HG02884 (cell line): ENCODE data around the gene CLCN5.
A peak's percentile ranks its signal among the peaks of the same experiment; 100 is the strongest.
"Not testable (repeated sequence)": the region's sequence is repeated elsewhere in the genome, so short reads cannot be mapped to it uniquely, and the experiment has no call there.

Experiments
- ATAC-seq: cut with Tn5 transposase; IDR thresholded peaks from one replicate; pipeline ENCODE4 v1.9.1; 2021; ENCODE audit warnings: mild to moderate bottlenecking, moderate library complexity; ENCODE audit not compliant: unreplicated experiment

Gene CLCN5

GRCh38 chrX:49995107-49995731, 72.8 kb downstream of the CLCN5 start:
- ATAC-seq = no peak

GRCh38 chrX:49995795-49996455, 73.5 kb downstream of the CLCN5 start:
- no peak for ATAC-seq

GRCh38 chrX:49996474-49996873, 74.1 kb downstream of the CLCN5 start:
- no peak for ATAC-seq

- ATAC-seq = no peak
Observed at GRCh38 chrX:49999087-49999486, 76.7 kb downstream of the CLCN5 start.

GRCh38 chrX:50000937-50001542, 78.6 kb downstream of the CLCN5 start:
- ATAC-seq = no peak

- ATAC-seq = peak; percentile 51
Observed at GRCh38 chrX:50002067-50002714, 79.8 kb downstream of the CLCN5 start.

GRCh38 chrX:50003467-50003866, 81.1 kb downstream of the CLCN5 start:
- no peak for ATAC-seq

- ATAC-seq = no peak
Observed at GRCh38 chrX:50003927-50004326, 81.5 kb downstream of the CLCN5 start.

GRCh38 chrX:50025591-50025990, 103.2 kb downstream of the CLCN5 start:
- not testable (repeated sequence) for ATAC-seq

- no peak for ATAC-seq
Observed at GRCh38 chrX:50035126-50035525, 112.7 kb downstream of the CLCN5 start.

GRCh38 chrX:50036426-50036825, 114.0 kb downstream of the CLCN5 start:
- ATAC-seq = no peak

GRCh38 chrX:50045823-50046222, 123.4 kb downstream of the CLCN5 start:
- no peak for ATAC-seq

GRCh38 chrX:50049228-50049627, 126.8 kb downstream of the CLCN5 start:
- no peak for ATAC-seq

GRCh38 chrX:50054147-50054546, 131.8 kb downstream of the CLCN5 start:
- ATAC-seq = no peak

- no peak for ATAC-seq
Observed at GRCh38 chrX:50066318-50066937, 144.0 kb downstream of the CLCN5 start.

- ATAC-seq = no peak
Observed at GRCh38 chrX:50067435-50068284, 145.3 kb downstream of the CLCN5 start.

- no peak for ATAC-seq
Observed at GRCh38 chrX:50068285-50068563, 145.8 kb downstream of the CLCN5 start.

- no peak for ATAC-seq
Observed at GRCh38 chrX:50068893-50069292, 146.5 kb downstream of the CLCN5 start.

- ATAC-seq = no peak
Observed at GRCh38 chrX:50071494-50071893, 149.1 kb downstream of the CLCN5 start.

GRCh38 chrX:50072110-50072509, 149.7 kb downstream of the CLCN5 start:
- no peak for ATAC-seq

- no peak for ATAC-seq
Observed at GRCh38 chrX:50073601-50074000, 151.2 kb downstream of the CLCN5 start.
